Smooth muscle cell of the brain vasculature (primary cell): Measurements from ENCODE around the gene ZC3H12A.

Source experiments
- DNase-seq: peaks from one replicate; pipeline ENCODE4 v3.0.0-alpha.2; 2012; ENCODE audit warnings: low read depth, low spot score

Gene ZC3H12A

DNA sequence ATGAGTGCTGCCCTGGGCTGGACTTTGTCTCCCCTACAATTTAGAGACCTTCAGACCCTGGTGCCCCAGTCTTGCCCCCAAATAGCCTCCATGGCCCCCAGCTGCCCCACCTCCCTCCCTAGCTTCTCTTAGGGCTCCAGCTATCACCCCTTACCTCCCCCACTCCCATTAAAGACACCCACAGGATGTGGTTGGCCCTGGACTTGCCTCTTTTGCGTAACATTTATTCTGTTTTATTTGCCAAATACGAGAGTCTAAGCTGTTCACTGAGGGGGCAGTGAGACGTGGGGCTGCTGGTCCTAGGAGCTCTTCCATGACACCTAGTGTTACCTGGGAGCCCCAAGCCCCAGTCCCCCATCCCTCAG lies 4.5 kb downstream of the ZC3H12A start:
- DNase-seq: no peak

DNA sequence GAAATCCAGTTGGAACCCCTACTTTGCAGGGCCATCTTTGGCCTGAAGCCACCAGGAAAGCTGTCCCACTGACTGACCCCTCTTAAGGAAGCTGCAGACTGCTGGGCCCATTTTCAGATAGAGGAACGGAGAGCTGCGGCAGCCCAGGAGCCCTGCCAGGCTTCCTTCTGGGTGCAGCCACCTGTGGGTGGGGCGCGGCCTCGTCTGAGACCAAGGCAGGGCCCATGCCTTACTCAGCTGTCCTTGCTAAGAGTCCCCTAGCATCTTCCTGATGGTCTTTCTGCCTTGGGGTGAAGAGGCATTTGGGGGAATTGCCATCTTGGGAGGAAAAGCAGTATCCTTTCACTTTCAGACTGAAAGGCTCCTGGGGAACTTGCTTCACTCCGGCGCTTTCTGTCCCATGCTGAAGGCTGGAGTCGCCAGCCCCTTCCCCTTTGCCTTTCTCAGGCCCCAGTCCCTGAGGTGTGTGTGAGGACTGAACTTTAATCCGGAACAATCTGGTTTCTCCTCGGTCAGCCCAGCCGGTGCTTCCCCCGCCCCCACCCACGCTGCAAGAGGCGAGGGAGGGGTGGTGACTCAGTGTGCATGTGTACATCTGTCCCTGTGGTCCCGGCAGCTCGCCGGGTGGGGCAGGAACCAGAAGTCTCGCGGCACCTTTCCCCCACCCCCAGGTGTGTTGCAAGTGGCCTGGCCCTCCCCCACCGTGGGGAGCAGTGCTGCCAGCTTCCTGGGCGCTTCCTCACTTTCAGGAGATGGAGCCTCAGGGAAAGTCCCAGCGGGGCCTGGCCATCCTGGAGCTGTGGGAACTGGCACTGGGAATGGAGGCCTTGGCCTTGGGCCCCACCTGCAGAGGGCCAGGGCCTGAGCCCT lies 5.1 kb downstream of the ZC3H12A start:
- DNase-seq: no peak

DNA sequence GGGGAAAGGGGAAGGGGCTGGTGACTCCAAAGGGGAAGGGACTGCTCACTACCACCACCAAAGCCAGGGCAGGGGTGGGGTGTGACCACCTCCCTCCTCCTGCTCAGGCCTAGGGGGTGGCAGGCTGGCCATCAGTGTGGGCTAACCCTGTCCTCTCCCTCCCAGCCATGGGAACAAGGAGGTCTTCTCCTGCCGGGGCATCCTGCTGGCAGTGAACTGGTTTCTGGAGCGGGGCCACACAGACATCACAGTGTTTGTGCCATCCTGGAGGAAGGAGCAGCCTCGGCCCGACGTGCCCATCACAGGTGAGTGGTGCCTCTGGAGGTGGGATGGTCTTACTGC lies 5.7 kb downstream of the ZC3H12A start:
- no peak for DNase-seq

DNA sequence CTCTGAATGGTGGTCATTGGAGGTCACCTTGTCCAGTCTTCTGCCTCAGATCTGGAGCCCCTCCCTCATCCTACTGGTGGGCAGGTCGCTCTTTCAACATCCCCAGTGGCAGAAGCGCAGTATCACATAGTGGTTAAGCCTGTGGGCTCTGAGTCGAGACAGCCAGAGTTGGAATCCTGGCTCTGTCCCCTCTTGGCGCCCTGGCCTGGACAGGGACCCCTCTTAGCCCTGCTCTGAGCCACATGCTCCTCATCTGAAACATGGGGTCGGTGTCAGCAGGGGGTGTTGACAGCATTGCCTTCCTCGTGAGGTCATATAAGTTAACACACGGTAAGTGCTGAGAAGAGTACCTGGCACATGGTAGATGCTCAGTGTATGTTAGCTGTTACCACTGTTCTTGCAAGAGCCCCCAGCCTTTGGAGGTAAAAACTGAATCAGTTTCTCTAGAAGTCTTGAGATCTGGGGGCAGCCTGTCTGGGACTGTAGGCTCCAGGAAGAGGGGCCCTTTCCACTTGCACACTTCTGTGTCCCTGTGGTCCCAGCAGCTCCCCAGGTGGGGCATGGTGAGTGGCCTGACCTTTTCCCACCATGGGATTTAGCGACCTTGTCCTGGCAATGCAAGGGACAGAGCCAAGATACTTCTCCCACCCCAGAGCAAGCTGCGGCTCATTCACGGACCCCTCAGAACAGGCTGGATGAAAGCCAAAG lies 6.4 kb downstream of the ZC3H12A start:
- no peak for DNase-seq

DNA sequence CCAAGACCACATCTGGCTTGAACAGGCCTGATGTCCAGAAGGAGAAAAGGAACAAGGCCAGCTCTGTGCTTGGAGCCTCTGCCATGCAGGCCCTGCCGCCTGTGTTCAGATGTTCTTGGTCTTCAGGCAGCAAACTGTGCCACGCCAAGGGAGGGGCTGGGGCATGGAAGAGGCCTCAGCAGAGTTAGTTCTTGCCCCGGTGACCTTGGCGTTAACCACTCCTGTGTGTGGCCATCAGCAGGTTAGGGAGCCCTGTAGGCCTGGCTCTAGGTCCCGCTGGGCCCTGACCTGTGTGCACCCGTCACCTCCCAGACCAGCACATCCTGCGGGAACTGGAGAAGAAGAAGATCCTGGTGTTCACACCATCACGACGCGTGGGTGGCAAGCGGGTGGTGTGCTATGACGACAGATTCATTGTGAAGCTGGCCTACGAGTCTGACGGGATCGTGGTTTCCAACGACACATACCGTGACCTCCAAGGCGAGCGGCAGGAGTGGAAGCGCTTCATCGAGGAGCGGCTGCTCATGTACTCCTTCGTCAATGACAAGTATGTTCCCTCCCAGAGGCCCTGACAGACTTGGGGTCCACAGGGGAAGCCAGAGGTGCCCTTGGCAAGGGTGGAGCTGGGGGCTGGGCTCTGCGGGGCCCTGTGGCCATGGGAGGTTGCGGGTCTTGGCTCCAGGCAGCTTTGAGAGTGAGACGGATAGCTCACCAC lies 7.1 kb downstream of the ZC3H12A start:
- no peak for DNase-seq

DNA sequence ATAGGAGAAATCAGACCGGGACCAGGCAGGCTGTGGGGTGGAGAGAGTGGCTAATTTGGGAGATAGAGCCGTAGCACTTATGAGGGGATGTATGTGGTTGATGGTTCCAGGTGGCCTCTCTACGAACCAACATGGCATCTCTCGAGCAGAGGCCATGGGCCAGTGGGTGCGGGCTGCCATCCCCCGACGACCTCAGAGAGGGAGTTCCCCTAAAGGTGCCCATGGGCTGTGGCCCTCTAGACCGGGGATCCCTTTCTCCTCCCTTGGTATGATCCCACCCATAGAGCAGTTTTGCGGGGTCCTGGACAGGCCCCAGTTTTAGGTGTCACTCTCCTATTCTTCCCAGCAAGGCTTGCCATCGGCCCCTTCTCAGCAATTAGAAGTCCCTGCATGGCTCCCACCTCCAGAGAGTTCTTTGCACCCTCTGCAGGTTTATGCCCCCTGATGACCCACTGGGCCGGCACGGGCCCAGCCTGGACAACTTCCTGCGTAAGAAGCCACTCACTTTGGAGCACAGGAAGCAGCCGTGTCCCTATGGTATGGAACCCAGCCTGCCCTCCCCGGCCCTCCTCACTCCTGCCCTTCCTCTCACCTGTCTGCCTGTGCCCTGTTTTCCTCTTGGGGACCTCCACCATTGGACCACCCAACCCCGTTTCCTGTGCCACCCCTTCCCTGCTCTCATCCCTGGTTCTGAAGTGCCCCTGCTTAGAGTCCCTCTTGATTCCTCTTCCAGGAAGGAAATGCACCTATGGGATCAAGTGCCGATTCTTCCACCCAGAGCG lies 7.8 kb downstream of the ZC3H12A start:
- no peak for DNase-seq

DNA sequence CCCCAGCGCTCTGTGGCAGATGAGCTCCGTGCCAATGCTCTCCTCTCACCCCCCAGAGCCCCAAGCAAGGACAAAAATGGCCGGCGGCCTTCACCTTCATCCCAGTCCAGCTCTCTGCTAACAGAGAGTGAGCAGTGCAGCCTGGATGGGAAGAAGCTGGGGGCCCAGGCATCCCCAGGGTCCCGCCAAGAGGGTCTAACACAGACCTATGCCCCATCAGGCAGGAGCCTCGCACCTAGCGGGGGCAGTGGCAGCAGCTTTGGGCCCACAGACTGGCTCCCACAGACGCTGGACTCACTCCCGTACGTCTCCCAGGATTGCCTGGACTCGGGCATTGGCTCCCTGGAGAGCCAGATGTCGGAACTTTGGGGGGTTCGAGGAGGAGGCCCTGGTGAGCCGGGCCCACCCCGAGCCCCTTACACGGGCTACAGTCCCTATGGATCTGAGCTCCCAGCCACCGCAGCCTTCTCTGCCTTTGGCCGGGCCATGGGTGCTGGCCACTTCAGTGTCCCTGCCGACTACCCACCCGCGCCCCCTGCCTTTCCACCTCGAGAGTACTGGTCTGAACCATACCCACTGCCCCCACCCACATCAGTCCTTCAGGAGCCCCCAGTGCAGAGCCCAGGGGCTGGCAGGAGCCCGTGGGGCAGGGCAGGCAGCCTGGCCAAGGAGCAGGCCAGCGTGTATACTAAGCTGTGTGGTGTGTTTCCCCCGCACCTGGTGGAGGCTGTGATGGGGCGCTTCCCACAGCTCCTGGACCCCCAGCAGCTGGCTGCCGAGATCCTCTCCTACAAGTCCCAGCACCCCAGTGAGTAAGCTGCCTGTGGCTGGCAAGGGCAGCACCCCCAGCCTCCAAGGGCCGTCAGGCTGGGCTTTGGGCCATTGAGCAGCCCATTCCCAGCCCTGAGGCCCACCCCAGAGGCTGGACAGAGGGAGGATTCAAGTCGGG lies 8.7 kb downstream of the ZC3H12A start:
- no peak for DNase-seq

DNA sequence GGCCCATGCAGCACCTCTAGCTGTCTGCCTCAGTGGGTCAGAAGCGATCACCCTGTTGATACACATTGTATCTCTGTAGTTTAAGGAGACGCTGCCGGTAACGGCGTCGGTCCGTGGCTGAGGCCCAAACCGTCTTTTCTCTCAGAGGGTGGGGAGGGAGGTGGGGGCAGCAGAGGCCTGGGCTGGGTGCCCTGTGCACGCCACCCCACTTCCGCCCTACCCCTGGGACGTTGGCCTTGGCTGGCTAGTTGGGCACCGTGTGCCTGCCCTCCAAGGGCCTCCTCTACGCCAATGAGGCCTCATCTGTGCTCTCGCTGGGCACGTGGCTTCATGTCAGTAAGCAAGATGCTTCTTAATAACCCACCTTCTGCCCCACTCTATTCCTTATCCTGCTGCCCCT lies 9.4 kb downstream of the ZC3H12A start:
- DNase-seq: no peak

DNA sequence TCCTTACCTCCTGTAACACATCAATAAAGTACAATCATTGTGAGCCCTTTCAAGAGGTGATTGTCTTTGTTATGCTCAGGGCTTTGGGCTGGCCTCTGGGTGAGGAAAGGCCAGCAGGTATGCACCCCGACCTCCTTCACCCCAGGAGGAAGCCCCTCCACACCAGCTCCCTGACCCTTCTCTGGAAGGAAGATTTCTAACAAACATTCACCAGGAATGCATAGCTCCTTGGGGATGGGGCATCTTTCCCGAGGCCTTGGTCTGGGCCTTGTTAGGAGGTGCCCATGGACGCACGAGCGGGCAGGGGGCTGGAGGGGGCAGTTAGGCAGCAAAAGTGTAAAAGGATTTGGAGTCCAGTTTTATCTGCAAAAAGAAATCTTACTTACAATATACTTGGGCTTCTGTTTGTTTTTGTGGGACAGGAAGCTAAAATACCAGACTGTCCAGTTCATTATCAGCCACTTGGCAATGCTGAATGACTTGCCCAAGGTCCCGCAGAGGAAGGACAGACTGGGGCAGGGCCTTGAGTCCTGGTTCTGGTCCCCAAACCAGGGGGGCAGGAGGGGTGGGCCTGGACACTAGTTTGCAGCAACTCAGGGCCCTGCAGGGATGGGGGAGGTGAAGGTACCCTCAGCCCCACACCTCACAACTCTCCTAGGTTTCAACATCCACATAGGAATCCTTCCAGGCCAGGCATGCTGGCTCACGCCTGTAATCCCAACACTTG lies 10.1 kb downstream of the ZC3H12A start:
- DNase-seq: no peak

DNA sequence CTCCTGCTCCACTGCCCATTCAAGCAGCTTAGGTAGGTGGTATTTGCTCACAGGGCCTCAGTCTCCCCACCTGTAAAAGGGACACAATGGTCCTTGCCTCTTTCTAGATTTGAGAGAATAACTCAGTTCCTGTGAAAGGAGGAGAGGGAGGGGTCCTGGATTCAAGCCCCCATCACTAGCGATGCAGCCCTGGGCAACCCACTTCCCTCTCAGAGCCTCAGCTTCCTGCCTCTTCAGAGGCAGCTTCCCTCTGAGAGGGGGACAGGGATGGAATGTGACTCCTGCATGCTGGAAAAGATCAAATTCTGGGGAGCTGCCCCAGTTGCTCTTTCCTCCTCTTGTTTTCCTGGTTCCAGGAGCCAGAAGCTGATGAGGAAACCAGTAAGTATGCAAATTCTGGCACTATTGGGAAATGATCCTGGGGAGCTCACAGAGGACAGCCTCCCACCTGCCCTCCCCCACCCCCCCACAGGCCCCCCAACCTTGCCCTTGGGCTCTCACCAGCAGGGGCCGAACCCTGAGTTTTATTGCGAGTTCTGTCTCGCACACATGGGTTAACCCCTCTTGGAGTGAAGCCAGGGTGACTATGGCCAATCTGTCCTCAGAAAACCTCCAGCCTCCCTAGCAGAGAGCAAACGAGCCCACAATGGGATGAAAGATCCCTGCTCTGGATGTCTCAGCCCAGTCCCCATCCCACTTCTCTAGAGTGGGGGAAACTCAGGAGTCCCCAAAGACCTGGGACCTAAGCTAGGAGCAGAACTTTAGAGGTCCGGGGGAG lies 11.7 kb downstream of the ZC3H12A start:
- DNase-seq: no peak

DNA sequence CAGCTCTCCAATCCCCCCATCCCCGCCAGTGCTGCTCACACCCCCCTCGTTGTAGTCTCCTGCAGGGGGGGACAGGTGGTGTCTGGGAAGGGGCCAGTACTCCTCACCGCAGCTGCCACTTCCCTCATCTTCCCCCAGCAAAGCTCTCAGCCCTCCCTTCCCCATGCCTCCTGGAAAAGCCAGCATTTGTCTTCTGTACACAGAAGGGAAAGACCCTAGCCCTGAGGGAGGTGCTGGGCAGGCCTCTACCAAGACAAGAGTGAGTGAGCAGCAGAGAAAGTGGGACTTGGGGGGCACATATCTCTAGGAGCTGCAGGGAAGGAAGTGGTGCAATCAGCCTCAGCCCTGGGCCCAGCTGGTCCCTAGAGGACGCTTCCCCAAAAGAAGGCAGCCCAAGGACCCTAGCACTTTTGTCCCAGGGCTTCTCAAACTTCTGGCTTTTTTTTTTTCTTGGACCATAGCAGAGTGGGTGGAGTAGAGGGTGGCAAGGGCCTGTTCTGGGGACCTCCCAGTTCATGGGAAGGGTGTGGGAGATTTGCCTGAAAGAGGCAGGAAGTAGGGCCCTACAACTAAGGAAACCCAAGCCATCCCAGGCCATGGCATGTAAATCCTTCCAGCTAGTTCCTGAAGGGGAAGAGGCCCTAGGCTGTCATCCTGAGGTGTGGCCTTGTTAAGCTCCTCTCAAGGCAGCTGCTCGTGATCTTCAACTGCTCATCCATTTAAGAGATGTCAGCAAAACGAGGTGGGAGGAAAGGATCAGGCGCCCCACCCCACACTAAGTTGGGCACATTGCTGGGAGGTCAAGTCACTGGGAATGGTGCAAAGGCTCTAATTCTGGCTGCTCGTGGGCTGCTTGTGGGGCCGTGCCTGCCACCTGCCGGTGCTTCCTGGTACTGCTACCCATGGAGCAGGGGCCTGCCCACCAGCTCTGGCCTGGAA lies 12.6 kb downstream of the ZC3H12A start:
- no peak for DNase-seq

DNA sequence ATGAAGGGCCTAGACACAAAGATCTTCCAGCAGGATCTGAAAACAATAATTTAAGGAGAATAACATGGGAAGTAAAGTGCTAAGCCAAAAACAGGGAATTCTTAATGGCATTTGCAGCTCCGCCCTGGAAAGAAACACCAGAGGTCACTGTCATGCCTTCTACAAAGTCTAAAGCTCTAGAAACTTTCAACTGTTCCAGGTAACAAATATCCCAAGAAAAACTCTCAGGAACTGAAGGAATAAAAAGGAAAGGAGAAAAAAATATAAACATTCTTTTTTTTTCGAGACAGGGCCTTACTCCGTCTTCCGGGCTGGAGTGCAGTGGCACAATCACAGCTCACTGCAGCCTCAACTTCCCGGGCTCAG lies 13.2 kb downstream of the ZC3H12A start:
- DNase-seq: no peak

DNA sequence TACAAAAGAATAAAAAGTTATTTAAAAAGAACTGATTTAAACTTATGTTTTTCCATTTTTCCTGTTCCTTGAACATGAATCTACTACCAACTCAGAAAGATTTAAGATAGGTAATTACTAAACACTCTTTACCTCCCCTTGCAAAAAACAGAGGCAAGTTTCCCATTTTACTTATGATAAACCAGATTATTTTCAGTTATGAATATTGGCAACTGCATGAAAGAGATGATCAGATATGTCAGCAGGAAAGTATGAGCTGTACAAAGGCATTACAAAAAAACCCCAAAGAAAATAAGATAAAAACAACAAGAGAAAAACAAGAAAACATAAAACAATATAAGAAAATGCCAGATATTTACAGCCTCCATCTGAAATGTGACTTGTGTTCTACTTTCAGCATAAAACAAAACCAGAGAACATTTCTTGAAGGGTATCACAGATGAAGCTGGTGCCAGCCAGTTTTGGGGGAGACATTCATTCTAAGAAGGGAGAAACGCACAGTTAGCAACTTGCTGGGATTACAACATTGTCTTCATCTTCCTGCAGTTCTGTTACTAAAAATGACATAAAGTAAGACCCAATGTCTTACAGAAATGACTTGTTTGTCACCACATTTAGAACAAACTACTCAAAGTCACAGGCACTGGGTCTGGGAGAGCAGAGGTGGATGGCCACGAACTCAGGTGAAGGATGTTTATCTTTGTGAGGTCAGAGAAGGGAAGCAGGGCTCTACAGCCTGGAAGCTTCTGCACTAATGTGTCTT lies 19.1 kb downstream of the ZC3H12A start:
- no peak for DNase-seq

DNA sequence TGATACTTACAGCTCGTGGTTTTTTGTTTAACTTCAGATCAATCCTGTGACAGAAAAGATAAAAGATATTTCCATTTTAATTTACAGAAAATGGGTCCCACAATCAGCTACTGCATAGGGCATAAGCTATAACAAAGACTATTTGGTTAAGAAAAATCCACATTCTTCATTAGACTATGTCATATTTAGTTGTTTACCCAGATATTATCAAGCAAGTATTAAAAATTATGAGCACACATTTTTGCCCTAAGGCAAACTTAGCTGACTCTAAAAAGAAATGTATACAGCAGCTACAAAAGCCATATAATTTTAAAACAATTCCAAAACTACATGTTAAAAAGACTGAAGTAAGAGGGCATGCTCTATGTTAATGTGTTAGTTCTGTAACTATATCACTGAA lies 21.5 kb downstream of the ZC3H12A start:
- DNase-seq: no peak

DNA sequence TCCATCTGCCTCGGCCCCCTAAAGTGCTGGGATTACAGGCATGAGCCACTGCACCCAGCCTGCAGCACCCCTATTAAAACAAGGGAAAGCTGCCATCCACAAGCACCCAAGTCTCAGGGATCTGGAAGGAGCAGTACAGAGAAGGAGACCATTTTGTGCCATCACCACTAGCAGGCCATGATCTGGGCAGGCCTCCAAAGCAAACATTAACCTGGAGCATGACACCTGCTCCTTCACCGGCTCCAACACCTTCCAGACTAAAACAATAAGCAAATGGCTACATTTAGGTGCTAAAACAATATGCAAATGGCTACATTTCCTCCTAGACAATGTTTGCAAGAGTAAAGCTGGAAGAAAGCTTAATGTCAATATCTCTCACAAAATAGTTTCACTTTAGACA lies 23.5 kb downstream of the ZC3H12A start:
- DNase-seq: no peak

DNA sequence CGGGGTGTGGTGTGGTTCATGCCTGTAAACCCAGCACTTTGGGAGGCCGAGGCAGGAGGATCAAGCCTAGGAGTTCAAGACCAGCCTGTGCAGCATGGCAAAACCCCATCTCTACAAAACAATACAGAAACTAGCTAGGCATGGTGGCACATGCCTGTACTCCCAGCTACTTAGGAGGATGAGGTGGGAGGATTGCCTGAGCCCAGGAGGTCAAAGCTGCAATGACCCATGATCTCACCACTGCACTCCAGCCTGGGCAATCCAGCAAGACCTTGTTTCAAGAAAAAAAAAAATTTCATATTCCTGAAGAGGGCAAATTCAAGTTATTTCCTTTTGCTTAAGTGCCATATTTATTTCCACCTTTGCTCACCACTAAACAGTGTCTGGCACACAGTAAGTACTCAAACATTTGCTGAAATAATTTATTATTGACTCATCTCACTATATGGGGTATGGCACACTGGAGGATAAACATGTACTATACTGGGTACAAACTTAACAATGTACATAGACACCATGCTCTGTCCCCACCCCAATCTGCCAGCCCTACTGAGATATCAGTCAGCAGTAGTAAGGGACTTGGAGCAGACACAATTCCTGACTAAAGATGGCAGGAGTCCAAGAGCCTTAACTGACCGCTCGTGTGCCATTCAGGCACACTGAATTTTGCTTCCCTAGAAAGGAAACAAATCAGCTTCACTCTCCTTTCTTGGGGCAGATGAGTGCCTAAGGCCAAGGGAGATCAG lies 24.7 kb downstream of the ZC3H12A start:
- no peak for DNase-seq

DNA sequence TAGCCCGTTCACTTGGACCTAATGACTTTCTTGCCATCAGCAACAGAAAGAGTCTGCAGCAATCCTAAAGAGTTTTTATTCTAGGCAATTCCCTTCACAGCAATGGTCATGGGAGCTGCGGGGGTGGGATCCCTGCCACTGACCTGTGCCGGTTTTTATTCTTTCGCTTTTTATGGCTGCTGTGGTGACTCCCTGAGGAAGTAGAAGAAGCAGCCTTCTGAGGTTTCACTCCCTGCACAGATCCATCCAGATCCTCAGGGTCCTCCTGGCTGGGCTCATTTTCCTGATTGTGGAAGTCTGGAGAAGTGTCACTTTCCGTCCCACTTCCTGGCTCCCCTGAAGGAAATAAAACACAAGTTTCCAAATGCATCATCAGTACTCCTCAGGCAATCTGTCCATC lies 27.3 kb downstream of the ZC3H12A start:
- DNase-seq: no peak
